DND-41 (cell line): ENCODE data around the gene ZHX3.

Experiments used
- ATAC-seq: fragments of 200-7000 bp; cut with Tn5 transposase; 3 replicates; pipeline ENCODE4 v1.9.1; 2021; ENCODE audit warnings: low read depth; ENCODE audit not compliant: insufficient read depth
- DNase-seq: peaks from one replicate; pipeline ENCODE4 v3.0.0-alpha.2; 2020
- H2AFZ ChIP-seq: 2 replicates; pipeline ENCODE4 v1.6.0; 2012; ENCODE audit warnings: low read depth, low read length
- H3K27ac ChIP-seq: 2 replicates; pipeline ENCODE4 v1.5.1; 2012; ENCODE audit warnings: low read length, inconsistent platforms
- H3K27me3 ChIP-seq: fragments of 200-600 bp; sonication (generic); 2 replicates; pipeline ENCODE4 v1.6.0; 2012; ENCODE audit warnings: low read length, mild to moderate bottlenecking, inconsistent platforms; ENCODE audit not compliant: insufficient read depth, poor library complexity
- H3K36me3 ChIP-seq: 2 replicates; pipeline ENCODE4 v1.5.1; 2012; ENCODE audit warnings: low read length, inconsistent platforms; ENCODE audit not compliant: insufficient read depth
- H3K4me1 ChIP-seq: 2 replicates; pipeline ENCODE4 v1.5.1; 2012; ENCODE audit warnings: mild to moderate bottlenecking, low read length; ENCODE audit not compliant: insufficient read depth
- H3K4me2 ChIP-seq: 2 replicates; pipeline ENCODE4 v1.6.0; 2012; ENCODE audit warnings: mild to moderate bottlenecking, moderate library complexity, low read length, inconsistent platforms; ENCODE audit not compliant: insufficient read depth
- H3K4me3 ChIP-seq, 2 experiments: fragments of 200-600 bp in 1 of 2; shearing (Covaris generic) in 1 of 2; 2 replicates each; pipeline ENCODE4 v1.5.1; 2012 to 2016; ENCODE audit warnings: inconsistent platforms in 2 of 2, low read length in 2 of 2, mild to moderate bottlenecking in 2 of 2, low read depth in 1 of 2, moderate library complexity in 1 of 2
- H3K79me2 ChIP-seq: 2 replicates; pipeline ENCODE4 v1.6.0; 2012; ENCODE audit warnings: low read length, inconsistent platforms; ENCODE audit not compliant: insufficient read depth
- H3K9ac ChIP-seq: 2 replicates; pipeline ENCODE4 v1.6.0; 2012; ENCODE audit warnings: low read depth, mild to moderate bottlenecking, inconsistent platforms, low read length, moderate library complexity
- H3K9me3 ChIP-seq: 2 replicates; pipeline ENCODE4 v1.5.1; 2012; ENCODE audit warnings: low read length, moderate library complexity, mild to moderate bottlenecking, inconsistent platforms; ENCODE audit not compliant: insufficient read depth, severe bottlenecking
- H4K20me1 ChIP-seq: 2 replicates; pipeline ENCODE4 v1.6.0; 2012; ENCODE audit warnings: low read length; ENCODE audit not compliant: insufficient read depth
- EZH2 ChIP-seq: IDR thresholded peaks from 3 replicates; pipeline ENCODE4 v1.6.1; 2012; ENCODE audit warnings: borderline replicate concordance, low read depth, mild to moderate bottlenecking, moderate library complexity, low read length, inconsistent platforms; ENCODE audit not compliant: severe bottlenecking
- TF ChIP-seq, protein P1 (sequence below): IDR thresholded peaks from 2 replicates; pipeline ENCODE4 v1.5.1; 2012; ENCODE audit warnings: borderline replicate concordance, low read length, moderate library complexity, mild to moderate bottlenecking; ENCODE audit not compliant: poor library complexity, severe bottlenecking; ENCODE audit errors: extremely low read depth

Gene ZHX3

DNA sequence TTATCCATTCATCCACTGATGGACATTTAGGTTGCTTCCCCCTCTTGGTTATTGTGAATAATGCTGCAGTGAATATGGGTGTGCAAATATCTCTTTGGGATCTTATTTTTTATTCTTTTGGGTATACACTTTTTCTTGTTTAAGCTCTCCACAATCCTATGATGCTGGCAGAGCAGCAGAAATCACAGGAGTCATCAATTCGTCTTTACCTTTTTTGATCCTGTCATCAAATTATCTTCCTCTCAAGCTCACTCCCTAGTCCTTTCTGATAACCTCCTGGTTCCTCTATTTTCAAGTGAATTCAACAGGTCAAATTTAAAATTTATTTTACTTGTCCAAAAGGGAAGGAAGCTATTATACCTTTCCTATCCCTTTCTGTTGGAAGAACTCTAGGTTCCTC, 91.1 kb downstream of the ZHX3 start:
- H3K36me3 ChIP-seq = no peaks in the 10 kb centered on the region
- no peak overlapping the region for H2AFZ ChIP-seq
- H3K79me2 ChIP-seq = no peaks in the 10 kb centered on the region
- H3K27me3 ChIP-seq = no peaks in the 10 kb centered on the region
- H3K4me1 ChIP-seq = no peaks in the 10 kb centered on the region
- DNase-seq (no peak), ATAC-seq (no peak)
- no peak overlapping the region for H3K9ac ChIP-seq
- no peaks in the 10 kb centered on the region for H4K20me1 ChIP-seq
- TF ChIP-seq, protein P1, sequence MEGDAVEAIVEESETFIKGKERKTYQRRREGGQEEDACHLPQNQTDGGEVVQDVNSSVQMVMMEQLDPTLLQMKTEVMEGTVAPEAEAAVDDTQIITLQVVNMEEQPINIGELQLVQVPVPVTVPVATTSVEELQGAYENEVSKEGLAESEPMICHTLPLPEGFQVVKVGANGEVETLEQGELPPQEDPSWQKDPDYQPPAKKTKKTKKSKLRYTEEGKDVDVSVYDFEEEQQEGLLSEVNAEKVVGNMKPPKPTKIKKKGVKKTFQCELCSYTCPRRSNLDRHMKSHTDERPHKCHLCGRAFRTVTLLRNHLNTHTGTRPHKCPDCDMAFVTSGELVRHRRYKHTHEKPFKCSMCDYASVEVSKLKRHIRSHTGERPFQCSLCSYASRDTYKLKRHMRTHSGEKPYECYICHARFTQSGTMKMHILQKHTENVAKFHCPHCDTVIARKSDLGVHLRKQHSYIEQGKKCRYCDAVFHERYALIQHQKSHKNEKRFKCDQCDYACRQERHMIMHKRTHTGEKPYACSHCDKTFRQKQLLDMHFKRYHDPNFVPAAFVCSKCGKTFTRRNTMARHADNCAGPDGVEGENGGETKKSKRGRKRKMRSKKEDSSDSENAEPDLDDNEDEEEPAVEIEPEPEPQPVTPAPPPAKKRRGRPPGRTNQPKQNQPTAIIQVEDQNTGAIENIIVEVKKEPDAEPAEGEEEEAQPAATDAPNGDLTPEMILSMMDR = no peak
- no peak for TF ChIP-seq EZH2
- no peak overlapping the region for H3K4me2 ChIP-seq
- no peaks in the 10 kb centered on the region for H3K9me3 ChIP-seq
- no peak overlapping the region for H3K4me3 ChIP-seq
- no peak overlapping the region for H3K27ac ChIP-seq

DNA sequence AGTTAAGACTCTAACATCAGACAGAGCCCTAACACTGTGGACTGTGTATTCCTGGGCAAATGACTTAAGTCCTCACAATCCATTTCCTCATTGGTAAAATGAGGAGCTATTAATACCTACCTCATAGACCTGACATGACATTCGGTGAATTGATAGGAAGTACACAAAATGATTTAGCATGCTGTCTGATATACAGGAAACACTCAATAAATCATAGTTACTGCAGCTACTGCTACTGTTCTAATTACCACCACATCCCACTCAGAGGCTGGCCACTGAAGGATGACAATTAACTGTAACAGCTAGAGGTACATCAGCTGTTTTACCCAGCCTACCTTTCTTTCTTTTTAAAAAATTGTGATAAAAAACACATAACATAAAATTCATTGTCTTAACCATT, 92.4 kb downstream of the ZHX3 start:
- H3K9ac ChIP-seq = no peak overlapping the region
- TF ChIP-seq, protein P1 = no peak
- TF ChIP-seq EZH2 = no peak
- H2AFZ ChIP-seq = no peak overlapping the region
- H3K27ac ChIP-seq = no peak overlapping the region
- H3K79me2 ChIP-seq = no peaks in the 10 kb centered on the region
- no peaks in the 10 kb centered on the region for H3K27me3 ChIP-seq
- H3K4me3 ChIP-seq = no peak overlapping the region
- no peaks in the 10 kb centered on the region for H3K36me3 ChIP-seq
- no peak overlapping the region for H3K4me2 ChIP-seq
- no peak for ATAC-seq
- no peaks in the 10 kb centered on the region for H4K20me1 ChIP-seq
- DNase-seq = no peak
- no peaks in the 10 kb centered on the region for H3K9me3 ChIP-seq
- H3K4me1 ChIP-seq = no peaks in the 10 kb centered on the region

DNA sequence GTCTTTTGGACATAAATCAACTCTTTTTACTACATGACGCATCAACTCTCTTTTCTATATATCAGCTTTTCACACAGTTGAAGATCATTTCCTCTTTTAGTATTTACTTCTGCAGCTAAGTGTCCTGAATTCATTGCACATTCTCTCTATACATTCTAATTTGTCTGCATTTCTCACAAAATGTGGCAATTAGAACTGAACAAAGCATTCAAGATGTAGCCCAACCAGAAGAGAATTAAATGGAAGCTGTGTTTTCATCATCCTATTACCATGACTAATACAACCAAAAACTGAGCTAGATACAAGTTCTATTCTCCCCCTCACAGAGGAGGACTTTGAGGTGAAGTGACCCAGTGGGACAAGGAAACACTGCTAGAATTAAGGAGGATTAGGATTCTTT, 93.2 kb downstream of the ZHX3 start:
- H3K79me2 ChIP-seq = no peaks in the 10 kb centered on the region

More for the DNA sequence above, 93.2 kb downstream of the ZHX3 start:
- no peak overlapping the region for H2AFZ ChIP-seq
- H3K27ac ChIP-seq = no peak overlapping the region
- H3K4me3 ChIP-seq = no peak overlapping the region
- H3K4me1 ChIP-seq = no peaks in the 10 kb centered on the region
- H3K27me3 ChIP-seq = no peaks in the 10 kb centered on the region
- no peak overlapping the region for H3K9ac ChIP-seq
- no peak overlapping the region for H3K4me2 ChIP-seq
- no peak for DNase-seq
- H3K36me3 ChIP-seq = no peaks in the 10 kb centered on the region
- no peak for TF ChIP-seq EZH2
- TF ChIP-seq, protein P1 = no peak
- no peak for ATAC-seq
- no peaks in the 10 kb centered on the region for H4K20me1 ChIP-seq
- no peaks in the 10 kb centered on the region for H3K9me3 ChIP-seq
